Measurements from ENCODE around the gene SYT12. TPM values are rescaled to one million over a fixed set of nuclear protein-coding genes. Genes with fewer than 3 reads are reported as not detected.

The SYT12 gene
- total RNA-seq, 1 experiment from 2014 or later = 1.9 TPM

- Mint-ChIP-seq H3K27ac (no peak overlapping the region), H3K36me3 (ENCODE audit: insufficient read depth in 1 of 3, low read depth in 3 of 3) (no peaks in the 10 kb centered on the region; a peak in 1 of 7 replicates), H3K9me3 (no peaks in the 10 kb centered on the region; a peak in 2 of 5 replicates), H3K4me1 (peaks cover 14 to 26% of the 10 kb centered on the region in 2 experiments), H3K4me3 (peak overlapping the region in 1 of 2 experiments; percentile 69; a peak in 3 of 5 replicates), H3K27me3 (ENCODE audit: low read depth) (no peaks in the 10 kb centered on the region)
- Histone ChIP-seq H3K23me2 (ENCODE audit: insufficient read length, low read depth, low read length, poor library complexity, severe bottlenecking) (no peaks in the 10 kb centered on the region), H2AFZ (ENCODE audit: low read length) (no peak overlapping the region), H3K14ac (ENCODE audit: insufficient read depth, low read length) (no peak overlapping the region), H4K8ac (replicated peaks; ENCODE audit: insufficient read length, low read depth, low read length) (no peak overlapping the region), H2BK15ac (ENCODE audit: low read depth, low read length) (no peak overlapping the region), H3K27me3 (ENCODE audit: insufficient read depth, low read length) (no peaks in the 10 kb centered on the region), H4K5ac (ENCODE audit: insufficient read length, low read depth, low read length) (no peak overlapping the region), H3K4me2 (ENCODE audit: insufficient read depth, insufficient read length, low read length) (peak overlapping the region; percentile 32), H2BK12ac (ENCODE audit: insufficient read length, low read depth, low read length) (no peak overlapping the region), H3K9ac (ENCODE audit: extremely low read depth, insufficient read length, low read length) (no peak overlapping the region), H3T11ph (ENCODE audit: low read length) (no peak overlapping the region), H2BK20ac (ENCODE audit: low read depth, low read length, poor library complexity, severe bottlenecking) (no peak overlapping the region), H3K4me1 (ENCODE audit: insufficient read depth, low read length) (no peaks in the 10 kb centered on the region), H4K20me1 (ENCODE audit: control insufficient read depth, insufficient read depth, insufficient read length) (no peaks in the 10 kb centered on the region), H2BK120ac (ENCODE audit: low read depth, low read length, poor library complexity, severe bottlenecking) (no peak overlapping the region), H4K91ac (ENCODE audit: insufficient read length, low read depth, low read length) (no peak overlapping the region), H3K79me1 (ENCODE audit: insufficient read depth, low read depth, low read length, poor library complexity, severe bottlenecking) (no peaks in the 10 kb centered on the region), H3K23ac (ENCODE audit: insufficient read length, low read depth, low read length) (no peak overlapping the region), H3K9me3 (ENCODE audit: control insufficient read depth, low read depth, low read length) (no peaks in the 10 kb centered on the region), H3K4ac (ENCODE audit: low read depth, low read length) (no peak overlapping the region), H2BK5ac (ENCODE audit: insufficient read length, low read length) (no peak overlapping the region), H3K27ac (ENCODE audit: insufficient read length, low read depth, low read length) (no peak overlapping the region), H2AK5ac (ENCODE audit: insufficient read length, low read length) (no peak overlapping the region), H3K56ac (ENCODE audit: insufficient read length, low read depth, low read length) (no peak overlapping the region), H3K18ac (ENCODE audit: insufficient read length, low read depth, low read length) (no peak overlapping the region), H3K79me2 (ENCODE audit: insufficient read depth, low read length) (no peaks in the 10 kb centered on the region)
- TF ChIP-seq CTCF (conservative IDR thresholded peaks at IDR 0.05) = no peak
- no CpG with 5 or more reads among the region's 20 CpGs for WGBS (ENCODE audit: extremely low coverage, insufficient read length, low lambda C conversion rate)
- peak; percentile 71 for DNase-seq
Measured at GRCh38 chr11:67082071-67082791, 59.3 kb downstream of the SYT12 start.
